Measurements from ENCODE around the gene LTBP2.

The LTBP2 gene

GRCh38 chr14:74493343-74494261 is 118.4 kb downstream of the LTBP2 start, which contains the start of gene ISCA2 (continued):
- TF ChIP-seq ZBTB10 (tag by site-specific recombination; IDR thresholded peaks at IDR 0.05) (peak; percentile 91), GLIS2 (tag by site-specific recombination; IDR thresholded peaks at IDR 0.05) (peak; percentile 96), ZXDB (tag by site-specific recombination; IDR thresholded peaks at IDR 0.05) (peak; percentile 71), ZBTB11 (tag by site-specific recombination; conservative IDR thresholded peaks at IDR 0.05; ENCODE audit: low read depth) (no peak), SP2 (tag by site-specific recombination; IDR thresholded peaks at IDR 0.05) (peak; percentile 90), ZBTB48 (tag by site-specific recombination; IDR thresholded peaks at IDR 0.05) (peak; percentile 88), KLF10 (tag by site-specific recombination; IDR thresholded peaks at IDR 0.05) (peak; percentile 97), ZNF843 (tag by site-specific recombination; IDR thresholded peaks at IDR 0.05) (no peak; the same call in 1 of the 2 replicates)

GRCh38 chr14:74492776-74493342 is 119.2 kb downstream of the LTBP2 start, which contains the start of gene NPC2:
NPC2 (minus strand) TSS chr14:74493305; CDS start chr14:74493274, 31 bp downstream.
- Histone ChIP-seq H3K36me3 (ENCODE audit: control insufficient read depth in 2 of 2, insufficient read depth in 1 of 2, low read length in 2 of 2) (peaks cover 3 to 6% of the 10 kb centered on the region in 2 experiments; a peak in 2 of 3 replicates), H3K4me3 (ENCODE audit: low read depth, low read length) (peak within 1 kb of the TSS; percentile 92), H3K9me3 (ENCODE audit: control insufficient read depth, insufficient read depth, low read depth, low read length) (no peaks in the 10 kb centered on the region), H3K27ac (ENCODE audit: extremely low read depth, low read depth, low read length) (peak within 1 kb of the TSS; percentile 77), H3K4me1 (ENCODE audit: control insufficient read depth, insufficient read depth, low read length) (peaks cover 31% of the 10 kb centered on the region)
- ChIA-PET POLR2A (interaction anchor here (0.6 to 1.3 kb wide), 12 partner anchors 10 to 576 kb away, joined by 3 to 6 read pairs (median 4); partner anchors contain the start of gene ABCD4), CTCF (interaction anchor here (0.6 to 1.0 kb wide), 6 partner anchors 9 to 279 kb away, joined by 3 to 6 read pairs (median 3); partner anchors contain the start of gene LTBP2)
- TF ChIP-seq IKZF3 (tag by site-specific recombination; IDR thresholded peaks at IDR 0.05) (peak; percentile 74; the same call in 1 of the 2 replicates), ZBTB8A (tag by site-specific recombination; IDR thresholded peaks at IDR 0.05) (peak; percentile 77), ZNF302 (tag by site-specific recombination; IDR thresholded peaks at IDR 0.05; ENCODE audit: low read depth) (no peak), ZNF404 (tag by site-specific recombination; IDR thresholded peaks at IDR 0.05) (no peak), ZBTB20 (tag by site-specific recombination; IDR thresholded peaks at IDR 0.05) (peak; percentile 47; the same call in 1 of the 2 replicates), ZNF600 (tag by site-specific recombination; IDR thresholded peaks at IDR 0.05) (peak; percentile 43; the same call in 1 of the 2 replicates), ZNF76 (tag by site-specific recombination; IDR thresholded peaks at IDR 0.05; ENCODE audit: borderline replicate concordance, low read depth) (no peak), ZBTB10 (tag by site-specific recombination; IDR thresholded peaks at IDR 0.05) (no peak), KLF17 (tag by site-specific recombination; IDR thresholded peaks at IDR 0.05) (0 out of 2 replicates have a peak, but pooled peaks have one; percentile 37), MZF1 (tag by site-specific recombination; IDR thresholded peaks at IDR 0.05; ENCODE audit: borderline replicate concordance) (no peak), ZNF391 (tag by site-specific recombination; IDR thresholded peaks at IDR 0.05; ENCODE audit: borderline replicate concordance, low read depth) (no peak), ZIC2 (tag by site-specific recombination; IDR thresholded peaks at IDR 0.05) (0 out of 2 replicates have a peak, but pooled peaks have one; percentile 54), ZNF544 (tag by site-specific recombination; IDR thresholded peaks at IDR 0.05) (no peak), ZEB2 (tag by site-specific recombination; IDR thresholded peaks at IDR 0.05) (peak; percentile 60), GLIS2 (tag by site-specific recombination; IDR thresholded peaks at IDR 0.05) (peak; percentile 90), ZBTB26 (tag by site-specific recombination; optimal IDR thresholded peaks at IDR 0.05) (peak; percentile 35), ZNF501 (tag by site-specific recombination; IDR thresholded peaks at IDR 0.05) (0 out of 2 replicates have a peak, but pooled peaks have one; percentile 22)
